Kidney glomerular epithelial cell (primary cell): Measurements from ENCODE around the gene PAWR.
"Not testable (repeated sequence)": the region's sequence is repeated elsewhere in the genome, so short reads cannot be mapped to it uniquely, and the experiment has no call there.

Experiments used
- DNase-seq: peaks from one replicate; lab custom pipeline; 2025; lab: John Stamatoyannopoulos, UW

The PAWR gene

DNA sequence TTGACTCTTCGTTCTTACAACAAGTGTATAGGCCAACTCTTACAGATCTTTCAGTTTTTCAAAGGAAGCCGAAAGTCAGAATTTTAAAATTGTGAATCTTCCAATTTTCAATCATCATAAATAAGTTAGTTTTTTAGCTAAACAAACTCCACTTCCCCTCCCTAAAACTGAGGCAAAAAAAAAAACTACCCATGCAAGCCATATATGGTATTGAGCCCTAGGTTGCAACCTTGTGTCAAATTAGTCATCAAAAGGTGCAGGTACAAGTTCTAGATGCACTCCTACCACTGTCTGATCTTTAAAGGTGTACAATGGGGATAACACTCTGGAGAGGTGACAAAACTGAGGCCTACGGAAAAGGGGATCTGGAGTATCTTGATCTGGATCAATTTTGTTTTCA is 97.9 kb downstream of the PAWR start:
- DNase-seq = no peak

DNA sequence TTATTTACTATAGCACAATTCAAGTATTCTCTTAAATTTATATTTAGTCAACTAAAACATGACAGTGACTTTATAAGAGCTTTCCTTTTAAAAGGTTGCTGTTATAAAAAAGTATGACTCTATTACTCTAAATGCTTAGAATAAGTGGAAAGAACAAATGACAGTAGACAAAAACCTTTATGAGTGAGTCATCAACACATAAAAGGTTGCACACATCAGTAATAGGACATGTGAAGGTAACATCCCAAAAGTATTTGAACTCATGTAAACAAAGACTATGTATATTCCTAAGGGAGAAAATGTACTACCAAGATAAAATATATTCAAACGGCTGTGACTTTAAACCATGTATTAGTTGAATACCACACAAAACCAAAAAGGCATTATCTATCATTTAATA is 98.8 kb downstream of the PAWR start:
- no peak for DNase-seq

DNA sequence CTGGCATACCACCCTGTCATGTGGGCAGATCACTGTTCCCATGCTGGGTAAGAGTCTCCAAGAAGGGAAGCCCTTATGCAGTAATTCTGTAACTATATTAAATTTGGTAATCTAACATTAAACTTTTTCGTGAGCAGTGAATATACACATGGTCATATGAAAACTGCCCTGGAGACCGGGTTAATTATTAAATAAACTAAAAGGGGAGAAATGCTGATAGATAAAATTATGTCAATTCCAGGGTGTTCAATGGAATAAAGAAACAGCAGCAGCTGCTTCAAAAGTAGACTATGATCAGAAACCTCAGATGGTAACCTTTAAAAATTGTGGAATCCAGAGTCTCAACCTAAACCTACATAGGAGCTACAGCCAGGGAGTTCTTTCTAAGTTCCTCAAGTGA is 100.0 kb downstream of the PAWR start:
- no peak for DNase-seq

DNA sequence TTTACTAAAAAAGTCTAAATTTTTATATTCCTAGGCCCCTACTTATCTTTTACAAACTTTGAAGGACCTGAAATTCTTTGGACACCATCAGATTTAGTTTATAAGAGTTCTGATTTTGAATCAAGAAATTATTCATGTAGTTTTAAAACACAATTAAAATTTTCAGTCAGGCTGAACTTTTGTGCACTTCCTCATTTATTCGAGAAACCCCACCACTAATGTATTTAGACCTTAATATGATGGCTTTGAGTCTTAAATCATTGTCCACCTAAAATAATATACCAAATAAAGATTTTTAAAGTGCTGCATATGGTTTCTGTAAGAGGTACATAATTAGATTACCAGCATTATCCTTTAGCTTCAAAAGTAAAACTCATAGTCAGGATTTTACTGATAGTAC is 103.4 kb downstream of the PAWR start:
- DNase-seq = no peak

DNA sequence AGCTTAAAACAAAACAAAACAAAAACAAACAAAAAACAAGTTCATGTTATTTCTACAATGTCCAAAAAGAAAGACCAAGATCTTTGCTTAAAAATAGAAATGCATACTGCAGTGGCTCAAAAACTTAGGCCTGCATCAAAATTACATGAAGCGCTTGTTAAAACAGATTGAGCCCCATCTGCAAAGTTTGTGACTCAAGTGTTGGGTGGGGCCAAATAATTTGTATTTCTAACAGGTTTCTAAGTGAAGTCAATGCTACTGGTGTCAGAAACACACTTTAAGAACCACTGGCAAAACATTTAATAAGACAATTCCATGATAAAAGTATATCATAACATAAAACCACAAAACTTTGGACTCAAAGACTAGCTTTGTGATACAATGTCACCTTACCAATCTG is 105.6 kb downstream of the PAWR start:
- no peak for DNase-seq

DNA sequence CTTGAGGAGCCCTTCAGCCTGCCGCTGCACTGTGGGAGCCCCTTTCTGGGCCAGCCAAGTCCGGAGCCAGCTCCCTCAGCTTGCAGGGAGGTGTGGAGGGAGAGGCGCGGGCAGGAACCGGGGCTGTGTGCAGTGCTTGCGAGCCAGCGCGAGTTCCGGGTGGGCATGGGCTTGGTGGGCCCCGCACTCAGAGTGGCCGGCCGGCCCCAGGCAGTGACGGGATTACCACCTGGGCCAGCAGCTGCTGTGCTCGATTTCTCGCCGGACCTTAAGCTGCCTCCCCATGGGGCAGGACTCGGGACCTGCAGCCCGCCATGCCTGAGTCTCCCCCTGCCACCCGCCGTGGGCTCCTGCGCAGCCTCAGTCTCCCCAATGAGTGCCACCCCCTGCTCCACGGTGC is 116.9 kb downstream of the PAWR start:
- DNase-seq = no peak

DNA sequence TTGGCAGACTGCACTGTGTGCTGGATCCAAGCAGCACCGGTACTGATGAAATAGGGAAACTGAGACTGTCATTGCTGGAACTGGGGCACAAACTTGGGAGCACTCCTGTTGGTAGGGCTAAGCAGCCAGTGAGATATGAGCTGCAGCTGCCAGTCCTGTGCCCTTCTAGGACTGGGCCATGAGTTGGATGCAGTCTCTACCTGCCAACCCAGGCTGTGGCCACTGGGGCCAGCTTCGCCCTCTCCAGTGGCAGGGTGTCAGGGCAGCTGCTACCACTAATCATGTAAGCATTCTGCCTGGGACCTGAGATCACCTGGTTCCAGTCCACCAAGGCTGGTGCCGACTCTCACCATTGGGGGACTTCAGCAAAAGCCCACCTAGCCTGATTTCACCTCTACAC is 121.1 kb downstream of the PAWR start:
- no peak for DNase-seq

DNA sequence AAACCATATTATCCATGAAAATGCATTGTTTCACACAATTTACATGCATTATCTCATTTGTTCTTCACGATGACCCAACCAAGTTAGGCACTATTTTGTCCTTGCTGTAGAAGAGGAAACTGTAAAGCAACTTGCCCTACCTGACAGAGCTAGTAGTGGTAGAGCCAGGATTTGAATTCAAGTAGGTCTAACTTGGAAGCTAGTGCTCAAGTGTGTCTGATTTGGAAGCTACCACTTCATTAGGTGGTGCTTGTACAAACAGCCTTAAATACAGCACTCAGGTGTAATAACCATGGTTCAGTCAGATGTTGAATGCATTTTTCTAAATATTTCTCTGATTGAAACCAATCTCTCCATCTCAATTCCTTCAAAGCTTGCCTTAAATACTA is 123.6 kb downstream of the PAWR start:
- DNase-seq = no peak

DNA sequence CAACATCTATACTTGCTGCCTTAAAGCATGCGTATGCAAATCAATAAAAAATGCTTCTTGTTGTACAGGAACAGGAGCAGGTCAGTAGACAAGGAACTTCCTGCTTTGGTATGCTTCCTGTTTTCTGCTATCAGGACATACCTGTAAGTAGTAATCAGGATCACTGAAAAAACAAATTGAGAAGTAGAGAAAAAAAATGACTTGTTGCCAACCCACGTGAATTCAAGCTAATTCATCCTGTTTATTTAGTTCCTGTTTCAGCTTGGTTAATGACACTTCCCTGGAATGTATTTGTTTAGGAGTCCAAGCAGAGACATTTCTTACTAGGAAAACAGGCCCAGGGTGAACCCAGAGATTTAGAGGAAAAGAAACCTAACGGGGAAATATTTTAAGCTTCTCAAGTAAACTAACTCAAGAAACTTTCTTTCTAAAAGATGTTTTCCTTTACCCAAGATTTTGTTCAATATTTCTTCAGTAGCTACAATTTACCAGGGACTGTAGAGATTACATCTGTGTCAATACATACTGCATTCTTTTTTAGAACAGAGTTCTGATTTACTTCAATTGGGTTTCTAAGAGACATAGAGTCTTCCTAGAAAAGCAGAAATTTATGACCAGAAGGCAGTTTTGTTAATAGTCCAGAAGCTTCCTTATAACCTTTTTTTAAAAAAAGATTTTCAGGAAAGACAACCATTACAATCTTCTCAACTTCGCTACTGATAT is 124.2 kb downstream of the PAWR start:
- peak; percentile 63 for DNase-seq

DNA sequence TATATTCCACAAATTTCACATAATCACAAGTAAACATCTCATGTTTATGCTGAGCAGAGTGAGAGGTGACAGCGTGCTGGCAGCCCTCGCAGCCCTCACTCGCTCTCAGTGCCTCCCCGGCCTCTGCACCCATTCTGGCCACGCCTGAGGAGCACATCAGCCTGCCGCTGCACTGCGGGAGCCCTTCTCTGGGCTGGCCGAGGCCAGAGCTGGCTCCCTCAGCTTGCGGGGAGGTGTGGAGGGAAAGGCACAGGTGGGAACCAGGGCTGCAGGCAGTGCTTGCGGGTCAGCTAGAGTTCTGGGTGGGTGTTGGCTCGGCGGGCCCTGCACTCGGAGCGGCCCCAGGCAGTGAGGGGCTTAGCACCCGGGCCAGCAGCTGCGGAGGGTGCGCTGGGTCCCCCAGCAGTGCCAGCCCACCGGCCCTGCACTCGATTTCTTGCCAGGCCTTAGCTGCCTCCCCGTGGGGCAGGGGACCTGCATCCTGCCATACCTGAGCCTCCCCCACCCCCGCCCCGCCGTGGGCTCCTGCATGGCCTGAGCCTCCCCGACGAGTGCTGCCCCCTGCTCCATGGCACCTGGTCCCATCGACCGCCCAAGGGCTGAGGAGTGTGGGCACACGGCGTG is 125.9 kb downstream of the PAWR start:
- DNase-seq = not testable (repeated sequence)

DNA sequence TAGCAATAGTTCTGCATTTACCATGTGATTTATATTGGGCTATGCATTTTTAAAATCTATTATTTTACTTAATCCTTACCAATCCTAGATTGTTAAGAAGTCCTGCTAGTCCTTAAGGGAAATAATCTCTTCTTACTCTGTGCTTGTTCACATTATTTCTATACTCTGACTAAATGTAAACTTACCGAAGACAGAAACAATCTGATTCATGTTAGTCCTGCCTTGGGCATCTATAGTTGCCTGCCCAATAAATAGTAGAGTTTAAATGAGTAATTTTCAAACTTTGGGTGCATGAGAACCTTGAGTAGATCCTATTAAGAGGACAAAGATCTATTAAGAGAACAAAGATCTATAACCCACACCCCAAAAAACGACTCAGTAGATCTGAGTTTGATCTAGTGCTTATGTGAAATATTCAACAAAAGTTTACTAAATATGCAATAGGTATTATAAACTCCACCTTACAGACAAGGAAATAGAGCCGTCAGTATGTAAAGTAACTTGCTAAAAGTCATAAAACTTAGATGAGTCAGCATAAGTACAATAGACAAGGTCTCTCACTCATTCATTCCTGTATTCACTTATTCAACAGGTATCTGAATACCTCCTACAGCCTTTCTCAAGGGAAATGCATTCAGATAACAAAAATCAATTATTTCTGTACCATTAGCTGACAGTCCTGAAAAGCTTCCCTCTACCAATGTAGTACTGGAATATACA is 127.6 kb downstream of the PAWR start:
- DNase-seq = no peak

DNA sequence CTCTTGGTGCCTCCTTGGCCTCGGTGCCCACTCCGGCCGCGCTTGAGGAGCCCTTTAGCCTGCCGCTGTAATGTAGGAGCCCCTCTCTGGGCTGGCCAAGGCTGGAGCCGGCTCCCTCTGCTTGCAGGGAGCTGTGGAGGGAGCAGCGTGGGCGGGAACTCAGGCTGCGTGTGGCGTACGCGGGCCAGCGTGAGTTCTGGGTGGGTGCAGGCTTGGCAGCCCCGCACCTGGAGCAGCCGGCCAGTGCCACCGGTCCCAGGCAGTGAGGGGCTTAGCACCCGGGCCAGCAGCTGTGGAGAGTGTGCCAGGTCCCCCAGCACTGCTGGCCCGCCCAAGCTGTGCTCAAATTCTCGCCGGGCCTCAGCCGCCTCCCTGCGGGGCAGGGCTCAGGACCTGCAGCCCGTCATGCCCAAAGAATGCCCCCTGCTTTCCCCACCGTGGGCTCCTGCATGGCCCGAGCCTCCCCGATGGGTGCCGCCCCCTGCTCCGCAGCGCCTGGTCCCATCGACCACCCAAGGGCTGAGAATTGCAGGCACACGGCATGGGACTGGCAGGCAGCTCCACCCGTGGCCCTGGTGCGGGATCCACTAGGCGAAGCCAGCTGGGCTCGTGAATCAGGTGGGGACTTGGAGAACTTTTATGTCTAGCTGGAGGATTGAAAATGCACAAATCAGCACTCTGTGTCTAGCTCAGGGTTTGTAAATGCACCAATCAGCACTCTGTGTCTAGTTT is 129.2 kb downstream of the PAWR start:
- no peak for DNase-seq

DNA sequence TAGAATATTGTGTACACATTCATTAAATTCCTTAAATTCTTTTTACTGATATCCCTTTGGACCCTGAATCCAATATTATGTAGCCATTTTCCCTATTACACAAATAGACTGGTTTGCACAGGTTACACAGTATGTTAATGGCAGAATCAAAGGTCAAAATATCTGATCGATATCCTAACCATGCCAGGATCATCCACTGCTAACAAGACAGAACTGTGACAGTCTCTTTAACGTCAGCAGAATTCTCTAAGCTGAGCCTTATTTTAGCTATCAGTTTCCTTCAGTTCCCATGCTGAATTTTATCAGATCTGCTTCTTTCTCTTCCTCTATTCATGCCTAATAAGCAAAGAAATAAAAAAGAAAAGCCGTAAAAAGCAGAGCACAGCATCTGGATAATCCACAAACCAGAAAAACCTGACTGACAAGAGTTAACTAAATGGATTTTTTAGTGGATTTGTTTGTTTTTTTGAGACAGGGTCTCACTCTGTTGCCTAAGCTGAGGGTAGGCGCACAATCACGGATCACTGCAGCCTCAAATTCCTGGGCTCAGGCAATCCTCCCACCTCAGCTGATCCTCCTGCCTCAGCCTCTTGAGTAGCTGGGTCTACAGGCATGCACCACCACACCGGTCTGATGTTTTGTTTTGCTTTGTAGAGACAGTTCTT is 130.4 kb downstream of the PAWR start:
- no peak for DNase-seq

DNA sequence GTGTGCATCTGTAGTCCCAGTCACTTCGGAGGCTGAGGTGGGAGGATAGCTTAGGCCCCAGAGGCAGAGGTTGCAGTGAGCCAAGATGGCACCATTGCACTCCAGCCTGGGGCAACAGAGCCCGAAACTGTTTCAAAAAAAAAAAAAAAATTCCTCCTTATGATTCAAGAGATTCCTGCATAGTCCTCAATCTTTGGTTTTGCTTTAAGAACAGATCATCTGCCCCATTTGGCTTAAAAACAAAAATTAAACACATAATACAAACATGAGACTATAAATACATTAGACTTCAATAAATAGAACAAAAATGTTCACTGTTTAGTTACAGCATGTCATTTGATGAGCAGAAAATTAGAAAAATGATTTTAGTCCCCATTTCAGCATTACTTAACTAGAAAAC is 131.2 kb downstream of the PAWR start:
- no peak for DNase-seq

DNA sequence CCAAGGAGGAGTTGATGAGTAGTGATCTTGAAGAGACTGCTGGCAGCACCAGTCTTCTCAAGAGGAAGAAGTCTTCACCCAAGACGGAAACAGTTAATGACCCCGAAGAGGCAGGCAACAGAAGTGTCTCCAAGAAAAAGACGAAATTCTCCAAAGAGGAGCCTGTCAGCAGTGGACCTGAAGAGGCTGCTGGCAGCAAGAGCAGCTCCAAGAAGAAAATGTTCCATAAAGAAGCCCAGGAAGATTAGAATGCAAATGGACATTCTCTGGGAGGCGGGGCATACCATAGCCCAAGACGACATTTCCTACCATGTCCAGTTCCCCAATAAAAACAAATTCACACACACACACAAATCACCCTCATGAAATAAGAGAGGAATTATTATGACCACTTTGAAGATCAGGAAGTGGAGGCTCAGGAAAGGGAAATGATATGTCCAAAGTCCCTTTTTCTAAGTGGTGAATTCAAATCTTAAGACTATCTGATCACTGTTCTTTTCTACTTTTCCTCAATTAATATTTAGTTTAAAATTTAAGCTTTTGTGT is 131.8 kb downstream of the PAWR start:
- DNase-seq = no peak

DNA sequence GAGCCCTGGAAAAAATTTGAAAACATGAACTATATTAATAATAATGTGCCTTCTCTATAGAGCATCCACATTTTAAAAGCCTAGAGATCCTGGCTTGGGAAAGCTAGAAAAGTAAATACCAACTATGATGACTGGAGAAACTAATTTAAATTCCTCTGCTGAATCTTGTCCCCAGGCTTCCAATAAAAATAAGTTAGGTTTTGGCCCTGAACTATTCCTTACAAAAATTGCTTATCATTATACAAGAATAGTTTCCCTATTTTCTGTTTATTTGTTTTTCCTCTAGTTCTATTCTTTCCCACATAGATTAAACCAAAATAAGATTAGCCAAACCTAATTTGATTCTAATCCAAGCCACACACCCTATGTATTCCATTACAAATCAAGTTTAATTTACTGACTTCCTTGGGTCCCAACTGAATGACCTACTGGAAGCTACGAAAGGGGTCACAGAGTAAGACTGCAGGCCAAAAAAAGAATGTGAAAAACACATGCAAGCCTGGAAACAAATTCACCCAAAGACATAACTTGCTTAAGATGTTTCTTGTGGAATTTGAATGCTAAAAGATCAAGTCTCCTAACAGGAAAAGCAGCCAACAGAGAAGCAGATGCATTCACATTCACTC is 133.0 kb downstream of the PAWR start:
- no peak for DNase-seq

DNA sequence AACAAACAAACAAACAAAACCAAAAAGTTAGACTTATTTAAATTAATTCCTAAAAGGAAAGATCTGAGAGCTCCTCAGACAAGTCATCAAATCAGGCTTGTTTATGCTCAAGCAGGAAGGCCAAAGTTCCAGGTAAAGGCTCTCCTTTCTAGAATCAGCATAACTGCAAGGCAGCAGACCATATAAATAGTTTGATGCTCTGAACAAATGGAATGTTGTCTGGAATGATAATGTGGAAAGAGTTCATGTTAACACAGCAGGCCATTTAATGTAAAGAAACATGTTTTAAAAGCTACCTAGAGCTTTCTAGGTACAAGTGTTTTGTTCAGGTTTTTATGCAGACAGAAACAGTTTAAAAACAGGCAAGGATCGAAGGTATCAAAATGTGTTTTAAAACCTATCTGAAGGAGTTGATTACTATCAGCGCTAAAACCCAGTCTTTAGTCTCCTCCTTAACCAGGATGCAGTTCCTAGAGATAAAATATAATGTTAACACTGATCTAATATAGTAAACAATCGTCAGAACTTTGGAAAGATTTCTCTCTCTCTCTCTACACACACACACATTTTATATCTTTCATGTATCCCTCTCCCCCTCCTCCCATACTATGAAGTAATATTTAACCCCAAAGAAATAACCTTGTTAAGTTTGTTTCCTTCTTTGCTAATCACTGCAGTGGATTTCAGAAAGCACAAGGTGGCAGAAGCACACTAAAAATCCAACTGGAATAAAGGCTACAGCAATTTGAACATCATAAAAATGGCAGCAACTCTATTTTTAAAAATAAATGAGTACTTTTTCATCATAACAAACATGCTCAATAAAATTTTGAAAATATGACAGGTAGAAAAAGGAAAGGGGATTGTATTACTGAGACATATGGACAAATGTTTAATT is 135.5 kb downstream of the PAWR start:
- DNase-seq = peak; percentile 89

DNA sequence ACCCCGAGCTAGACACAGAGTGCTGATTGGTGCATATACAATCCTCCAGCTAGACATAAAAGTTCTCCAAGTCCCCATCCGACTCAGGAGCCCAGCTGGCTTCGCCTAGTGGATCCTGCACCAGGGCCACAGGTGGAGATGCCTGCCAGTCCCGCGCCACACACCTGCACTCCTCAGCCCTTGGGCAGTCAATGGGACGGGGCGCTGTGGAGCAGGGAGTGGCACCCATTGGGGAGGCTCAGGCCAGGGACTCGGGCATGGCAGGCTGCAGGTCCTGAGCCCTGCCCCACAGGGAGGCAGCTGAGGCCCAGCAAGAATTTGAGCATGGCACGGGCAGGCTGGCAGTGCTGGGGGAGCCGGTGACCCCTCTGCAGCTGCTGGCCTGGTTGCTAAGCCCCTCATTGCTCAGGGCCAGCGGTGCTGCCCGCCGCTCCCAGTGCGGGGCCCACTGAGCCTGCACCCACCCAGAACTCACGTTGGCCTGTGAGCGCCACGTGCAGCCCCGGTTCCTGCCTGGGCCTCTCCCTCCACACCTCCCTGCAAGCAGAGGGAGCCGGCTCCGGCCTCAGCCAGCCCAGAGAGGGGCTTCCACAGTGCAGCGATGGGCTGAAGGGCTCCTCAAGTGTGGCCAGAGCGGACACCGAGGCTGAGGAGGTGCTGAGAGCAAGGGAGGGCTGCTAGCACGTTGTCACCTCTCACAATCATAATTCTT is 136.7 kb downstream of the PAWR start:
- no peak for DNase-seq

DNA sequence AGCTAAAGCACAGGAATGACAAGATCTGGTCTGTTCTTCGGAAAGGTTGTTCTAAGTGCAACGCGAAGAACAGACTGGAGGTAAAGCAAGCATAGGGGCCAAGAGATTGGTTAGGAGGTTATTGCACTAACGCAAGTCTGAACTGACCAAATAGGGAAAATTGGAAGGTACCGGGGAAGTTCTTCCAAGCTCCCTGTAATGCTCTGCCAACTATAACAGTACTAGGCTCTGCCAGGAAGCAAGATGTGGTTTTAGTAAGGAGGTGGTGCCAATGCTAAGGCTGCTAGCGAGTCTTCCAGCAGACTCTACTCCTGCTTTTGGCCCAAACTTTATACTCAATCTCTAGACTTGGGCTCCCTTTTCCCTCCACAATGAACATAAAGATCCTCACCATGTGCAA is 138.6 kb downstream of the PAWR start:
- DNase-seq = no peak
